ENCODE measurements around the gene GUCY1A1. TPM values are rescaled to one million over a fixed set of nuclear protein-coding genes. Genes with fewer than 3 reads are reported as not detected.

GUCY1A1 gene
- polyA plus RNA-seq, 4 donors: 1.3 to 8.1 (median 6.4) TPM

DNA sequence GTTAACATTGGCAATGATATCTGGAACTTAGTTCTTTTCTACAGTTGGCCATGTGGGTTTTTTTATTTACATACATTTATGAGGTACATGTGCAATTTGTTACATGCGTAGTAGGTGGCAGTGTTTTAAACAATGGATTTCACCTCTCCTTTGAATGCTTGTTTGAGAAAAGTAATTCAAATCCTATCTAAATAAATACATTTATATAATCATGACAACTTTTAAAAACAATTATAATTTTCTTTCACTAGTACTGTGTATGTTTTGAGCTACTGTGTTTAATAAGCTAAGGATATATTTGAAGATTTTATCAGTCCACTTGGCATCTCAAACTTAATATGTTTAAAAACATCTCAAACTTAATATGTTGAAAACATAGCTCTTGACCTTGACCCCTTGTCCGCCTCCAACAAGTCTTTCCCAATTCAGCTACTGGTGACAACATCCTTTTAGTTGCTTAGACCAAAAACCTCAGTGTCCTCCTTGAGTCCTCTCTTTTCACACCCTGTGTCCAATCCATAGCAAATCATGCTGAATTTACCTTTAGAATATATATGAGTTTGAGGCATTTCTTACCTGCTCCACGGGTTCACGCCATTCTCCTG lies 106.7 kb downstream of the GUCY1A1 start:
- DNase-seq (no peak), FAIRE-seq (no peak)
- peaks cover 0 to 3% (median 0%) of the 10 kb centered on the region in 3 donors for H3K36me3 ChIP-seq (ENCODE audit: control insufficient read depth in 3 of 3, insufficient read depth in 2 of 3, low read depth in 1 of 3, low read length in 3 of 3)
- H3K27ac ChIP-seq (ENCODE audit: low read depth in 1 of 3, low read length in 2 of 3): no peak overlapping the region
- no peaks in the 10 kb centered on the region for H3K9me3 ChIP-seq (ENCODE audit: control insufficient read depth in 2 of 2, insufficient read depth in 1 of 2, low read depth in 1 of 2, low read length in 1 of 2)
- H3K4me3 ChIP-seq (ENCODE audit: low read depth in 1 of 3, low read length in 3 of 3): no peak overlapping the region
- WGBS, 3 donors: 76 to 90% (median 88%) methylated on average over 4 of the region's 4 CpGs
- peaks cover 0 to 6% (median 0%) of the 10 kb centered on the region in 3 donors for H3K4me1 ChIP-seq (ENCODE audit: control insufficient read depth in 3 of 3, insufficient read depth in 2 of 3, low read depth in 1 of 3, low read length in 2 of 3)
- no peaks in the 10 kb centered on the region for H3K27me3 ChIP-seq (ENCODE audit: control insufficient read depth in 3 of 3, insufficient read depth in 3 of 3, low read length in 3 of 3)

GRCh38 chr4:155774033-155774432 lies 107.4 kb downstream of the GUCY1A1 start:
- no peak overlapping the region for H3K4me3 ChIP-seq (ENCODE audit: low read depth in 1 of 3, low read length in 3 of 3)
- peaks cover 0 to 3% (median 0%) of the 10 kb centered on the region in 3 donors for H3K36me3 ChIP-seq (ENCODE audit: control insufficient read depth in 3 of 3, insufficient read depth in 2 of 3, low read depth in 1 of 3, low read length in 3 of 3)
- H3K4me1 ChIP-seq (ENCODE audit: control insufficient read depth in 3 of 3, insufficient read depth in 2 of 3, low read depth in 1 of 3, low read length in 2 of 3): peaks cover 0 to 13% (median 0%) of the 10 kb centered on the region in 3 donors
- FAIRE-seq (no peak), DNase-seq (no peak)
- 53 to 72% (median 68%) methylated on average over 4 of the region's 4 CpGs for WGBS, 3 donors
- no peaks in the 10 kb centered on the region for H3K27me3 ChIP-seq (ENCODE audit: control insufficient read depth in 3 of 3, insufficient read depth in 3 of 3, low read length in 3 of 3)
- no peak overlapping the region for H3K27ac ChIP-seq (ENCODE audit: low read depth in 1 of 3, low read length in 2 of 3)
- H3K9me3 ChIP-seq (ENCODE audit: control insufficient read depth in 2 of 2, insufficient read depth in 1 of 2, low read depth in 1 of 2, low read length in 1 of 2): no peaks in the 10 kb centered on the region

GRCh38 chr4:155777971-155778735 lies 111.5 kb downstream of the GUCY1A1 start:
- FAIRE-seq (peak; percentile 33), DNase-seq (peak in 1 of 2 donors; percentile 37)
- WGBS, 3 donors: 13 to 39% (median 26%) methylated on average over 3 of the region's 3 CpGs
- Histone ChIP-seq H3K27ac (ENCODE audit: low read depth in 1 of 3, low read length in 2 of 3) (peak overlapping the region in 1 of 3 donors; percentile 42), H3K27me3 (ENCODE audit: control insufficient read depth in 3 of 3, insufficient read depth in 3 of 3, low read length in 3 of 3) (no peaks in the 10 kb centered on the region), H3K36me3 (ENCODE audit: control insufficient read depth in 3 of 3, insufficient read depth in 2 of 3, low read depth in 1 of 3, low read length in 3 of 3) (peaks cover 0 to 3% (median 0%) of the 10 kb centered on the region in 3 donors), H3K4me3 (ENCODE audit: low read depth in 1 of 3, low read length in 3 of 3) (no peak overlapping the region), H3K9me3 (ENCODE audit: control insufficient read depth in 2 of 2, insufficient read depth in 1 of 2, low read depth in 1 of 2, low read length in 1 of 2) (no peaks in the 10 kb centered on the region), H3K4me1 (ENCODE audit: control insufficient read depth in 3 of 3, insufficient read depth in 2 of 3, low read depth in 1 of 3, low read length in 2 of 3) (peaks cover 0 to 9% (median 0%) of the 10 kb centered on the region in 3 donors)

- Histone ChIP-seq H3K27me3 (ENCODE audit: control insufficient read depth in 3 of 3, insufficient read depth in 3 of 3, low read length in 3 of 3) (no peaks in the 10 kb centered on the region), H3K36me3 (ENCODE audit: control insufficient read depth in 3 of 3, insufficient read depth in 2 of 3, low read depth in 1 of 3, low read length in 3 of 3) (no peaks in the 10 kb centered on the region), H3K4me1 (ENCODE audit: control insufficient read depth in 3 of 3, insufficient read depth in 2 of 3, low read depth in 1 of 3, low read length in 2 of 3) (peaks cover 0 to 9% (median 0%) of the 10 kb centered on the region in 3 donors), H3K4me3 (ENCODE audit: low read depth in 1 of 3, low read length in 3 of 3) (no peak overlapping the region), H3K9me3 (ENCODE audit: control insufficient read depth in 2 of 2, insufficient read depth in 1 of 2, low read depth in 1 of 2, low read length in 1 of 2) (no peaks in the 10 kb centered on the region), H3K27ac (ENCODE audit: low read depth in 1 of 3, low read length in 2 of 3) (no peak overlapping the region)
- DNase-seq (no peak), FAIRE-seq (no peak)
- whole genome bisulfite sequencing, 3 donors: 63 to 77% (median 72%) methylated on average over 1 of the region's 1 CpG
These were observed 114.1 kb downstream of the GUCY1A1 start for GRCh38 chr4:155780775-155781174.

GRCh38 chr4:155781249-155781831 lies 114.7 kb downstream of the GUCY1A1 start:
- DNase-seq: no peak
- Histone ChIP-seq H3K4me1 (ENCODE audit: control insufficient read depth in 3 of 3, insufficient read depth in 2 of 3, low read depth in 1 of 3, low read length in 2 of 3) (peaks cover 0 to 9% (median 0%) of the 10 kb centered on the region in 3 donors), H3K27me3 (ENCODE audit: control insufficient read depth in 3 of 3, insufficient read depth in 3 of 3, low read length in 3 of 3) (no peaks in the 10 kb centered on the region), H3K4me3 (ENCODE audit: low read depth in 1 of 3, low read length in 3 of 3) (no peak overlapping the region), H3K27ac (ENCODE audit: low read depth in 1 of 3, low read length in 2 of 3) (no peak overlapping the region), H3K9me3 (ENCODE audit: control insufficient read depth in 2 of 2, insufficient read depth in 1 of 2, low read depth in 1 of 2, low read length in 1 of 2) (no peaks in the 10 kb centered on the region), H3K36me3 (ENCODE audit: control insufficient read depth in 3 of 3, insufficient read depth in 2 of 3, low read depth in 1 of 3, low read length in 3 of 3) (no peaks in the 10 kb centered on the region)
- FAIRE-seq: peak; percentile 81
- WGBS, 3 donors: 86 to 93% (median 90%) methylated on average over 4 of the region's 4 CpGs

Other genes starting within 250 kb of the GUCY1A1 start
- gene GUCY1B1, start 92.2 kb downstream of the GUCY1A1 start, polyA plus RNA-seq: 1 to 10 TPM in 2 of 4 donors, under 1 TPM in 2; 0.67 to 8.1 (median 3.2) TPM
- gene ASIC5, start 199.4 kb downstream of the GUCY1A1 start, polyA plus RNA-seq: 1 to 10 TPM in 1 of 4 donors, not detected in 3; 1.0 TPM
- 10 to 100 TPM in 1 of 4 donors, 1 to 10 TPM in 2, under 1 TPM in 1; 0.75 to 22.3 (median 2.2) TPM for gene TDO2, start 236.8 kb downstream of the GUCY1A1 start, polyA plus RNA-seq